Measurements from ENCODE around the gene GAL3ST3. TPM values are rescaled to one million over a fixed set of nuclear protein-coding genes. Genes with fewer than 3 reads are reported as not detected.
A peak's percentile ranks its signal among the peaks of the same experiment; 100 is the strongest.
"Not testable (repeated sequence)": the region's sequence is repeated elsewhere in the genome, so short reads cannot be mapped to it uniquely, and the experiment has no call there.

The GAL3ST3 gene
- total RNA-seq: not detected

GRCh38 chr11:66048547-66049323 is at the start of gene GAL3ST3:
TSS of gene GAL3ST3 (minus strand) at chr11:66049161. CDS start at chr11:66045415, 3,746 bp downstream.
- ChIA-PET CTCF (interaction anchor here (0.7 to 1.2 kb wide), 3 partner anchors 19 to 269 kb away, joined by 3 to 4 read pairs (median 3); no protein-coding TSS in a partner anchor), POLR2A (interaction anchor here (0.6 kb wide), 1 partner anchor 789 kb away, joined by 3 read pairs; no protein-coding TSS in a partner anchor)
- Mint-ChIP-seq H3K9me3 (ENCODE audit: insufficient read depth) (no peaks in the 10 kb centered on the region), H3K4me3 (peak within 1 kb of the TSS; percentile 31), H3K4me1 (ENCODE audit: low read depth) (peaks cover 40% of the 10 kb centered on the region), H3K27me3 (ENCODE audit: low read depth) (peaks cover 11% of the 10 kb centered on the region), H3K27ac (no peak within 1 kb of the TSS), H3K36me3 (ENCODE audit: low read depth) (peaks cover 13% of the 10 kb centered on the region)
- ATAC-seq: no peak
- DNase-seq: no peak

- H3K9me3 Mint-ChIP-seq (ENCODE audit: insufficient read depth); ATAC-seq; POLR2A ChIA-PET; DNase-seq; CTCF ChIA-PET; H3K4me3 Mint-ChIP-seq; H3K27me3 Mint-ChIP-seq (ENCODE audit: low read depth); H3K27ac Mint-ChIP-seq; H3K4me1 Mint-ChIP-seq (ENCODE audit: low read depth): not testable (repeated sequence)
- peaks cover 24% of the 10 kb centered on the region for H3K36me3 Mint-ChIP-seq (ENCODE audit: low read depth)
Measured at GRCh38 chr11:66092125-66092524, 43.2 kb upstream of the GAL3ST3 start.

GRCh38 chr11:66090288-66090687 is 41.3 kb upstream of the GAL3ST3 start:
- H3K27ac Mint-ChIP-seq: no peak overlapping the region
- DNase-seq (no peak), ATAC-seq (no peak)
- no peaks in the 10 kb centered on the region for H3K27me3 Mint-ChIP-seq (ENCODE audit: low read depth)
- CTCF ChIA-PET: interaction anchor here (1.5 kb wide), 1 partner anchor 296 kb away, joined by 3 read pairs; no protein-coding TSS in a partner anchor
- H3K4me3 Mint-ChIP-seq: no peak overlapping the region
- H3K9me3 Mint-ChIP-seq (ENCODE audit: insufficient read depth): no peaks in the 10 kb centered on the region
- H3K4me1 Mint-ChIP-seq (ENCODE audit: low read depth): peaks cover 6% of the 10 kb centered on the region
- POLR2A ChIA-PET: no interaction called here
- peaks cover 24% of the 10 kb centered on the region for H3K36me3 Mint-ChIP-seq (ENCODE audit: low read depth)

GRCh38 chr11:66089067-66089466 is 40.1 kb upstream of the GAL3ST3 start:
- POLR2A ChIA-PET: interaction anchor here (0.6 to 1.2 kb wide), 4 partner anchors 13 to 37 kb away, joined by 3 read pairs; partner anchors contain the start of gene SF3B2
- DNase-seq (no peak), ATAC-seq (no peak)
- Mint-ChIP-seq H3K36me3 (ENCODE audit: low read depth) (peaks cover 24% of the 10 kb centered on the region), H3K9me3 (ENCODE audit: insufficient read depth) (no peaks in the 10 kb centered on the region), H3K4me3 (no peak overlapping the region), H3K27ac (no peak overlapping the region), H3K27me3 (ENCODE audit: low read depth) (no peaks in the 10 kb centered on the region), H3K4me1 (ENCODE audit: low read depth) (peaks cover 14% of the 10 kb centered on the region)
- CTCF ChIA-PET: interaction anchor here (0.8 to 1.5 kb wide), 5 partner anchors 10 to 297 kb away, joined by 3 to 4 read pairs (median 3); no protein-coding TSS in a partner anchor

- Mint-ChIP-seq H3K27me3 (ENCODE audit: low read depth) (no peaks in the 10 kb centered on the region), H3K4me3 (no peak overlapping the region), H3K27ac (no peak overlapping the region), H3K9me3 (ENCODE audit: insufficient read depth) (no peaks in the 10 kb centered on the region), H3K36me3 (ENCODE audit: low read depth) (peaks cover 27% of the 10 kb centered on the region), H3K4me1 (ENCODE audit: low read depth) (peaks cover 28% of the 10 kb centered on the region)
- ATAC-seq (no peak), DNase-seq (no peak)
- CTCF ChIA-PET: interaction anchor here (1.0 kb wide), 1 partner anchor 14 kb away, joined by 3 read pairs; no protein-coding TSS in a partner anchor
- POLR2A ChIA-PET: no interaction called here
Measured at GRCh38 chr11:66087148-66087908, 38.4 kb upstream of the GAL3ST3 start.

- Mint-ChIP-seq H3K4me3 (no peak overlapping the region), H3K27ac (no peak overlapping the region), H3K36me3 (ENCODE audit: low read depth) (peaks cover 17% of the 10 kb centered on the region), H3K4me1 (ENCODE audit: low read depth) (peaks cover 51% of the 10 kb centered on the region), H3K27me3 (ENCODE audit: low read depth) (no peaks in the 10 kb centered on the region), H3K9me3 (ENCODE audit: insufficient read depth) (no peaks in the 10 kb centered on the region)
- no peak for DNase-seq
- ATAC-seq: no peak
- ChIA-PET CTCF (interaction anchor here (1.0 kb wide), 1 partner anchor 14 kb away, joined by 3 read pairs; no protein-coding TSS in a partner anchor), POLR2A (interaction anchor here (1.0 to 1.7 kb wide), 3 partner anchors 13 to 17 kb away, joined by 3 to 4 read pairs (median 3); no protein-coding TSS in a partner anchor)
Measured at GRCh38 chr11:66084821-66085475, 36.0 kb upstream of the GAL3ST3 start.

GRCh38 chr11:66083767-66084166 is 34.8 kb upstream of the GAL3ST3 start:
- no peaks in the 10 kb centered on the region for H3K27me3 Mint-ChIP-seq (ENCODE audit: low read depth)
- H3K4me3 Mint-ChIP-seq: no peak overlapping the region
- peaks cover 18% of the 10 kb centered on the region for H3K36me3 Mint-ChIP-seq (ENCODE audit: low read depth)
- H3K4me1 Mint-ChIP-seq (ENCODE audit: low read depth): peaks cover 61% of the 10 kb centered on the region
- no peaks in the 10 kb centered on the region for H3K9me3 Mint-ChIP-seq (ENCODE audit: insufficient read depth)
- ChIA-PET CTCF (interaction anchor here (0.9 to 1.4 kb wide), 3 partner anchors 17 to 175 kb away, joined by 3 read pairs; no protein-coding TSS in a partner anchor), POLR2A (interaction anchor here (1.0 to 1.7 kb wide), 2 partner anchors 13 to 18 kb away, joined by 3 to 4 read pairs; no protein-coding TSS in a partner anchor)
- DNase-seq (no peak), ATAC-seq (no peak)
- no peak overlapping the region for H3K27ac Mint-ChIP-seq

- Mint-ChIP-seq H3K4me3 (no peak overlapping the region), H3K9me3 (ENCODE audit: insufficient read depth) (no peaks in the 10 kb centered on the region), H3K4me1 (ENCODE audit: low read depth) (peaks cover 66% of the 10 kb centered on the region), H3K27me3 (ENCODE audit: low read depth) (no peaks in the 10 kb centered on the region), H3K36me3 (ENCODE audit: low read depth) (peaks cover 23% of the 10 kb centered on the region), H3K27ac (peak overlapping the region; percentile 35)
- DNase-seq (no peak), ATAC-seq (no peak)
- CTCF ChIA-PET: interaction anchor here (0.7 to 6.6 kb wide), 5 partner anchors 14 to 175 kb away, joined by 3 to 88 read pairs (median 3); partner anchors contain the start of gene PACS1
- POLR2A ChIA-PET: interaction anchor here (1.7 kb wide), 1 partner anchor 12 kb away, joined by 4 read pairs; no protein-coding TSS in a partner anchor
Measured at GRCh38 chr11:66082946-66083698, 34.2 kb upstream of the GAL3ST3 start.

GRCh38 chr11:66081505-66081904 is 32.5 kb upstream of the GAL3ST3 start:
- CTCF ChIA-PET: interaction anchor here (0.7 to 6.6 kb wide), 17 partner anchors 8 to 302 kb away, joined by 3 to 88 read pairs (median 6); partner anchors contain the start of gene PACS1
- Mint-ChIP-seq H3K4me3 (peak overlapping the region; percentile 84), H3K9me3 (ENCODE audit: insufficient read depth) (no peaks in the 10 kb centered on the region), H3K27ac (peak overlapping the region; percentile 98), H3K27me3 (ENCODE audit: low read depth) (no peaks in the 10 kb centered on the region), H3K4me1 (ENCODE audit: low read depth) (peaks cover 67% of the 10 kb centered on the region), H3K36me3 (ENCODE audit: low read depth) (peaks cover 35% of the 10 kb centered on the region)
- DNase-seq: peak; percentile 89
- ATAC-seq: peak; percentile 94
- POLR2A ChIA-PET: interaction anchor here (0.6 to 2.1 kb wide), 14 partner anchors 10 to 419 kb away, joined by 3 to 11 read pairs (median 4); partner anchors contain the start of genes BANF1, EIF1AD, RAB1B and RELA

- H3K27me3 Mint-ChIP-seq (ENCODE audit: low read depth): no peaks in the 10 kb centered on the region
- H3K9me3 Mint-ChIP-seq (ENCODE audit: insufficient read depth): no peaks in the 10 kb centered on the region
- H3K36me3 Mint-ChIP-seq (ENCODE audit: low read depth): peaks cover 42% of the 10 kb centered on the region
- POLR2A ChIA-PET: interaction anchor here (0.6 to 2.1 kb wide), 7 partner anchors 9 to 188 kb away, joined by 3 to 11 read pairs (median 5); partner anchors contain the start of genes BANF1, EIF1AD, RAB1B and SF3B2
- H3K4me3 Mint-ChIP-seq: peak overlapping the region; percentile 84
- H3K27ac Mint-ChIP-seq: peak overlapping the region; percentile 98
- CTCF ChIA-PET: interaction anchor here (0.9 to 6.6 kb wide), 12 partner anchors 11 to 179 kb away, joined by 3 to 88 read pairs (median 6); partner anchors contain the start of gene PACS1
- peaks cover 67% of the 10 kb centered on the region for H3K4me1 Mint-ChIP-seq (ENCODE audit: low read depth)
- peak; percentile 47 for ATAC-seq
- peak; percentile 66 for DNase-seq
Measured at GRCh38 chr11:66080055-66080817, 31.3 kb upstream of the GAL3ST3 start.
